Testis (tissue), 2 donors: Measurements from ENCODE around the gene DSP.

Experiments
- CTCF ChIP-seq, 3 experiments: fragments of 450-650 bp in 2 of 3; fragments of 200-600 bp in 1 of 3; sonication (generic) in 1 of 3; IDR thresholded peaks; one replicate each; pipeline ENCODE4 v1.5.1; 2016 to 2019; ENCODE audit warnings: antibody characterized with exemption in 3 of 3, mild to moderate bottlenecking in 2 of 3, moderate library complexity in 1 of 3
- POLR2A ChIP-seq: fragments of 450-650 bp; IDR thresholded peaks from one replicate; pipeline ENCODE4 v1.6.1; 2017; ENCODE audit warnings: antibody characterized with exemption, mild to moderate bottlenecking, moderate library complexity

DNA sequence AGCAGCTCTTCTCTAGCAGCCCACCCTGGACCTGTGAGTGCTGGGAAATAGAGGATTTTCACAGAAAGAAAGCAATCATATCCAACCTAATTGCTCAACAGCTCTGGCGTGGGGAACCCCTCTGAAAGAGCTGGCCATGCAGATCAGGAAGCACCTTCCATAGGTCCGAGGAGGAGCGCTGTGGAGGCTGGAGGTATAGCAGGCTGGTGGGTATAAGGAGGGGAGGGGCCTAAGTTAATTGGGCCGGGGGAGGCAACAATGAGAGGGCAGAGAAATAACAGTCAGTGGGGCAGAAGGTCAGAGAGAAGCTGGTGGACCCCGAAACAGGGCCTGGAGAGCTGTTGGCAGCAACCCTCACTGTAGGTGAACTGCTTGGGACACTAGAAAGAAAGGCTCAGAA, 89.3 kb downstream of the DSP start:
- TF ChIP-seq CTCF (IDR thresholded peaks at IDR 0.05) = no peak
- TF ChIP-seq POLR2A = no peak
